Astrocyte of the cerebellum (primary cell): ENCODE measurements around the gene ZNF132.

ENCODE experiments used
- DNase-seq: peaks from one replicate; pipeline ENCODE4 v3.0.0-alpha.2; 2011; ENCODE audit warnings: low read depth
- H3K4me3 ChIP-seq: 2 replicates; pipeline ENCODE4 v1.5.1; 2011; ENCODE audit warnings: mild to moderate bottlenecking, low read depth, low read length, moderate library complexity
- CTCF ChIP-seq: IDR thresholded peaks from 2 replicates; pipeline ENCODE4 v1.5.1; 2012; ENCODE audit warnings: low read length, low read depth, moderate library complexity, mild to moderate bottlenecking; ENCODE audit errors: missing control alignments
- in situ Hi-C: cut with HindIII; loops from 2 replicates; pipeline ENCODE4 v1.10.0; 2017; ENCODE audit warnings: low sequenced_read_pairs

Gene ZNF132

GRCh38 chr19:58428617-58429016 is 11.3 kb downstream of the ZNF132 start:
- no peak for DNase-seq
- in situ Hi-C loops = no loop called here
- no peak overlapping the region for H3K4me3 ChIP-seq
- TF ChIP-seq CTCF = no peak

GRCh38 chr19:58417071-58417470 is 22.9 kb downstream of the ZNF132 start:
- DNase-seq = no peak
- in situ Hi-C loops = no loop called here
- no peak for TF ChIP-seq CTCF
- no peak overlapping the region for H3K4me3 ChIP-seq

GRCh38 chr19:58416604-58417003 is 23.3 kb downstream of the ZNF132 start:
- in situ Hi-C loops = no loop called here
- no peak for TF ChIP-seq CTCF
- no peak overlapping the region for H3K4me3 ChIP-seq
- DNase-seq = no peak

- in situ Hi-C loops = no loop called here
- TF ChIP-seq CTCF = no peak
- H3K4me3 ChIP-seq = peak overlapping the region; percentile 93
- no peak for DNase-seq
Observed at GRCh38 chr19:58409010-58409790, 30.8 kb downstream of the ZNF132 start.

- in situ Hi-C loops = no loop called here
- peak; percentile 84 for DNase-seq
Observed at GRCh38 chr19:58408152-58409009, 31.6 kb downstream of the ZNF132 start, which contains the start of gene ZNF584. Gene ZNF584 (plus strand): TSS chr19:58408649. CDS start chr19:58409148, 499 bp downstream.

More at GRCh38 chr19:58408152-58409009, 31.6 kb downstream of the ZNF132 start, which contains the start of gene ZNF584:
- peak within 1 kb of the TSS; percentile 93 for H3K4me3 ChIP-seq
- no peak for TF ChIP-seq CTCF
